AG09309 (cell line): ENCODE measurements around the gene SPOCD1.

Experiments
- DNase-seq: peaks from one replicate; pipeline ENCODE4 v3.0.0-alpha.2; 2010; ENCODE audit warnings: low read depth
- H3K4me3 ChIP-seq: 2 replicates; pipeline ENCODE4 v1.5.1; 2011; ENCODE audit warnings: mild to moderate bottlenecking, low read depth, low read length, moderate library complexity; ENCODE audit not compliant: control insufficient read depth
- TF ChIP-seq, protein P1 (sequence below): IDR thresholded peaks from 2 replicates; pipeline ENCODE4 v1.5.1; 2011; ENCODE audit warnings: mild to moderate bottlenecking, low read depth, low read length, inconsistent platforms; ENCODE audit not compliant: insufficient read depth, control insufficient read depth; ENCODE audit errors: missing control alignments

The SPOCD1 gene

GRCh38 chr1:31755197-31755611 is 60.6 kb downstream of the SPOCD1 start:
- no peak overlapping the region for H3K4me3 ChIP-seq
- TF ChIP-seq, protein P1, sequence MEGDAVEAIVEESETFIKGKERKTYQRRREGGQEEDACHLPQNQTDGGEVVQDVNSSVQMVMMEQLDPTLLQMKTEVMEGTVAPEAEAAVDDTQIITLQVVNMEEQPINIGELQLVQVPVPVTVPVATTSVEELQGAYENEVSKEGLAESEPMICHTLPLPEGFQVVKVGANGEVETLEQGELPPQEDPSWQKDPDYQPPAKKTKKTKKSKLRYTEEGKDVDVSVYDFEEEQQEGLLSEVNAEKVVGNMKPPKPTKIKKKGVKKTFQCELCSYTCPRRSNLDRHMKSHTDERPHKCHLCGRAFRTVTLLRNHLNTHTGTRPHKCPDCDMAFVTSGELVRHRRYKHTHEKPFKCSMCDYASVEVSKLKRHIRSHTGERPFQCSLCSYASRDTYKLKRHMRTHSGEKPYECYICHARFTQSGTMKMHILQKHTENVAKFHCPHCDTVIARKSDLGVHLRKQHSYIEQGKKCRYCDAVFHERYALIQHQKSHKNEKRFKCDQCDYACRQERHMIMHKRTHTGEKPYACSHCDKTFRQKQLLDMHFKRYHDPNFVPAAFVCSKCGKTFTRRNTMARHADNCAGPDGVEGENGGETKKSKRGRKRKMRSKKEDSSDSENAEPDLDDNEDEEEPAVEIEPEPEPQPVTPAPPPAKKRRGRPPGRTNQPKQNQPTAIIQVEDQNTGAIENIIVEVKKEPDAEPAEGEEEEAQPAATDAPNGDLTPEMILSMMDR = no peak
- no peak for DNase-seq

- H3K4me3 ChIP-seq = no peak overlapping the region
- DNase-seq = no peak
- TF ChIP-seq, protein P1 = no peak
Measured at GRCh38 chr1:31754397-31754796, 61.4 kb downstream of the SPOCD1 start.

DNA sequence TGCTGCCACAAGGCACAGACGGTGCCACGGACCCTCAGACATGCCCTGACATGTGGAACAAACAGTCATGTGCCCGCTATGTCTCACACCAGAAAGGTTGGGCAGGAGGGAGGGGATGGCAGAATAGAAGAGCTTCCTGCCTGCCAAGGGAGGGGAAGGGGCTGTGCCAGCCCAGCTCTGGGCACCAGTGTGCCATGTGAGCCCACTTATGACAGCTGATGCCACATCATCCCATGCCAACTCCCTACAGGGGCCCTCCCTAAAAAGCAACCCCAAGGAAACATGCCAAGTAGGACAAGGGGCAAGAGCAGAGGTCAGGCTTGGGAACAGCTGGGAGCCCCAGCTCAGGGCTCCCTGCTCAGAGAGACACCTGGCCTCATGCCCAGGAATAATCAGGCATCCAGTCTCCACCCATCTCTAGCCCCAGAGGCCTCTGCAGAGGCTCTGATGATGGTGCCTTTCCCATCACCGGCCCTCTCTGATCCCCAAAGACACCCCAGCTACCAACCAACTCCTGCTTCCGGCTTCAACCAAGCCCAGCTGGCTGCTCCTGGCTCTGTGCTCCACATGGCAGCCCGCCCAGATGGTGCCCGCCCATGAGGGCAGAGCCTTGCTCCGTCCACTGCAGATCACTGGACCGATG is 62.0 kb downstream of the SPOCD1 start:
- no peak for DNase-seq
- TF ChIP-seq, protein P1 = no peak
- no peak overlapping the region for H3K4me3 ChIP-seq

- no peak for DNase-seq
- no peak overlapping the region for H3K4me3 ChIP-seq
- TF ChIP-seq, protein P1 = no peak
Measured at GRCh38 chr1:31752952-31753475, 62.8 kb downstream of the SPOCD1 start.

- DNase-seq = no peak
- TF ChIP-seq, protein P1 = no peak
- no peak overlapping the region for H3K4me3 ChIP-seq
Measured at GRCh38 chr1:31752258-31752657, 63.6 kb downstream of the SPOCD1 start.

- no peak overlapping the region for H3K4me3 ChIP-seq
- TF ChIP-seq, protein P1 = no peak
- no peak for DNase-seq
Measured at GRCh38 chr1:31751822-31752241, 64.0 kb downstream of the SPOCD1 start.
